ENCODE data around the gene KRTAP4-6. TPM values are rescaled to one million over a fixed set of nuclear protein-coding genes. Genes with fewer than 3 reads are reported as not detected.

The KRTAP4-6 gene
- total and polyA plus RNA-seq, 9 donors, result not detected

DNA sequence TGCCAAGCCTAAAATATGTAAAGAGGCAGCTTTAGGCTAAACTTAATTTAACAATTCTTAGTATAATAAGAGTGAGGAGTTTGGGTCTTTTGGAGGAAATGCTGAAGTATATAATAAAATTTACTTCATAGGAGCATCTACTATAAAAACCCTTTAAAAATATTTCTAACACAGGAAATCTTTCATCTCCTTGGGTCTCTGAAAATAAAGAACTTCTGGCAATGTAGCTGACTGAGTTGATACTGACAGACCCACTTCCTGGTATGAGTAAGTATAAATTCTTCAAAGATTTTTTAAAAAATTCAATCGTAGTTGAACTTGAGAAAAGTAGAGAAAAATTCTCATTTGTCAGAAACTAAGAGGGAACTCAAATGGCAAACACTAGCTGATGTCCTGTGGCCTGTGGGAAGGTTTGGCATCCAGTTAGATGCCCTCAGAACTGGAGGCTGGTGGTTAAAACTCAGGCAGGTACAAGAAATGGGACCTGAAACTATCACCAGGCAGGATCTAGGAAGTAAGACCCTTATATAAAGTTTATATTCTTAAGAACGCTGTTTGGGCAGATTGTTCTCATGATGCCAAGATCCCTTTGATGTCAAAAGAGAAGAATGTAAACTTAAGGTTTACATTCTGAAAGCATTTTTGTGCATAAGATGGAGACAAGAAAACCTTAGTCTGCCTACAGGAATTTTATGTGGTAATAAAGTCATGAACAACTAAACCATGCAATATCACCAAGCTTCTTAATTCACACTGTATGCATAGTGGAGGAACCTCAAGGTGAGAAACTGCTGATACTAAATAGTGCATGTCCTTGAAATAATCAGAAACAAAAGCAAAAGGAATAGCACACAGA is 6.2 kb downstream of the KRTAP4-6 start:
- Histone ChIP-seq H3K36me3 (no peaks in the 10 kb centered on the region), H3K27ac (no peak overlapping the region), H3K27me3 (no peaks in the 10 kb centered on the region), H3K4me3 (no peak overlapping the region), H3K4me1 (ENCODE audit: insufficient read depth) (no peaks in the 10 kb centered on the region), H3K9me3 (no peaks in the 10 kb centered on the region)
- WGBS, 3 donors, result 40 to 63% (median 46%) methylated on average over 2 of the region's 2 CpGs
- intact Hi-C loops (cut with DNase I), result no loop called here
- TF ChIP-seq EP300 (IDR thresholded peaks at IDR 0.05) (no peak), POLR2A (IDR thresholded peaks at IDR 0.05) (no peak)
- TF ChIP-seq, protein P1, sequence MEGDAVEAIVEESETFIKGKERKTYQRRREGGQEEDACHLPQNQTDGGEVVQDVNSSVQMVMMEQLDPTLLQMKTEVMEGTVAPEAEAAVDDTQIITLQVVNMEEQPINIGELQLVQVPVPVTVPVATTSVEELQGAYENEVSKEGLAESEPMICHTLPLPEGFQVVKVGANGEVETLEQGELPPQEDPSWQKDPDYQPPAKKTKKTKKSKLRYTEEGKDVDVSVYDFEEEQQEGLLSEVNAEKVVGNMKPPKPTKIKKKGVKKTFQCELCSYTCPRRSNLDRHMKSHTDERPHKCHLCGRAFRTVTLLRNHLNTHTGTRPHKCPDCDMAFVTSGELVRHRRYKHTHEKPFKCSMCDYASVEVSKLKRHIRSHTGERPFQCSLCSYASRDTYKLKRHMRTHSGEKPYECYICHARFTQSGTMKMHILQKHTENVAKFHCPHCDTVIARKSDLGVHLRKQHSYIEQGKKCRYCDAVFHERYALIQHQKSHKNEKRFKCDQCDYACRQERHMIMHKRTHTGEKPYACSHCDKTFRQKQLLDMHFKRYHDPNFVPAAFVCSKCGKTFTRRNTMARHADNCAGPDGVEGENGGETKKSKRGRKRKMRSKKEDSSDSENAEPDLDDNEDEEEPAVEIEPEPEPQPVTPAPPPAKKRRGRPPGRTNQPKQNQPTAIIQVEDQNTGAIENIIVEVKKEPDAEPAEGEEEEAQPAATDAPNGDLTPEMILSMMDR (IDR thresholded peaks at IDR 0.05), result no peak
- DNase-seq, result no peak

DNA sequence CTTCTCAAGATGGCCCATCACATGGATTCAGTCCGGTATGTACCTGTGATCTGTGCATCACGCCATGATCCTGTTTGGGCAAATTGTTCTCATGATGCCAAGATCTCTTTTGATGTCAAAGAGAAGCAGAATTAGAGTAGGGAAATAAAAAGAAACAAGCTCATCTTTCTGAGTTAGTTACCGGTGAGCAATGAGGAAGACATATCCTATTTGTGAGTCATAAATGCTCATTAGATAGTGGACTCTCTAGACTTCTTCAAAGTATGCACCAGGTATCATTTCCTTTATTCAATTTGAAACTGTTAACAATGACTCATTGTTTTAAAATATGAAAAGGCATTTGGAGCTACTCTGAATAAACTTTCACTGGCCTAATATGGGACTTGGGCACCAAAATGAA is 8.4 kb downstream of the KRTAP4-6 start:
- TF ChIP-seq EP300 (IDR thresholded peaks at IDR 0.05), result no peak
- TF ChIP-seq, protein P1 (IDR thresholded peaks at IDR 0.05), result no peak
- no peak for TF ChIP-seq POLR2A (IDR thresholded peaks at IDR 0.05)
- Histone ChIP-seq H3K4me3 (no peak overlapping the region), H3K9me3 (no peaks in the 10 kb centered on the region), H3K27ac (no peak overlapping the region), H3K4me1 (ENCODE audit: insufficient read depth) (no peaks in the 10 kb centered on the region), H3K36me3 (no peaks in the 10 kb centered on the region), H3K27me3 (no peaks in the 10 kb centered on the region)
- DNase-seq, result no peak
- WGBS, 3 donors, result 86 to 93% (median 89%) methylated on average over 3 of the region's 3 CpGs
- intact Hi-C loops (cut with DNase I), result no loop called here

DNA sequence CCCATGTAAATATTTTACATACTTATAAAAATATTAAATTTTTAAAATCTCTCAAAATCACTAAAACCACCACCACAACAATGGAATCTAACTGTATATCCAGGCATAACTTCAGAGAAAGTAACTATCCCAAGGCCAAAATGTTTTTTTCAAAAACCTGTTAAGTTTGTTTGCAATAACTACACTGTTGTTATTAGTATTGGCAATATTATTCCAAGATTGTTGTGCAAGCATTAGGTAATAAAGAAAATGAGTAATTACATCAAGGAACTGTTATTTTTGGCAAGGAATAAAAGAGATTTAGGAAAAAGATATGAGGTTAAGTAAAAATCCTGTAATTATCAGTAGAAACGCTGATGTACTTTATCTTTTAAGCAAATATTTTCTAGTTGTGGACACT is 13.0 kb downstream of the KRTAP4-6 start:
- intact Hi-C loops (cut with DNase I), result no loop called here

DNA sequence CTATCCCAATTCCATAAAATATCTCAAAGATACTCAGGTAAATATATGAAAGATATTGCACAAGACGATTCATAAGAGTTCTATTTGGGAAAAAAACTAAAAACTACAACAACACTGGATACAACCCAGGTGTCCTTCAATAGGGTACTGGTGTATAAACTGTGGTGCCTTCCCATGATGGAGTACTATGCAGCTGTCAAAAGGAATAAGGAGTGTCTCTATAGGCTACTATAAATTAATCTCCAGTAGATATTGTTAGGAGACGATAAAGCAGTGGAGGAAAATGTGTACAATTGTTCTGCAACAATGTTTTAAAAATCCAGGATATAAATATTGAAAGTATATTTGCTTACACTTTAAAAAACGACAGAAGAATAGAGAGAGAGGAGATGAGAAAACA is 13.9 kb downstream of the KRTAP4-6 start:
- Histone ChIP-seq H3K36me3 (no peaks in the 10 kb centered on the region), H3K4me1 (ENCODE audit: insufficient read depth) (no peaks in the 10 kb centered on the region), H3K9me3 (no peaks in the 10 kb centered on the region), H3K4me3 (no peak overlapping the region), H3K27ac (no peak overlapping the region), H3K27me3 (no peaks in the 10 kb centered on the region)
- DNase-seq, result no peak
- intact Hi-C loops (cut with DNase I), result no loop called here
- TF ChIP-seq EP300 (IDR thresholded peaks at IDR 0.05) (no peak), POLR2A (IDR thresholded peaks at IDR 0.05) (no peak)
- TF ChIP-seq, protein P1 (IDR thresholded peaks at IDR 0.05), result no peak
- WGBS, 3 donors, result 89 to 91% (median 90%) methylated on average over 3 of the region's 3 CpGs

More for the DNA sequence above, 13.0 kb downstream of the KRTAP4-6 start:
- TF ChIP-seq, protein P1 (IDR thresholded peaks at IDR 0.05), result no peak
- TF ChIP-seq EP300 (IDR thresholded peaks at IDR 0.05), result no peak
- TF ChIP-seq POLR2A (IDR thresholded peaks at IDR 0.05), result no peak
- Histone ChIP-seq H3K27ac (no peak overlapping the region), H3K36me3 (no peaks in the 10 kb centered on the region), H3K4me3 (no peak overlapping the region), H3K4me1 (ENCODE audit: insufficient read depth) (no peaks in the 10 kb centered on the region), H3K27me3 (no peaks in the 10 kb centered on the region), H3K9me3 (no peaks in the 10 kb centered on the region)
- no peak for DNase-seq
- WGBS, 3 donors, result 21 to 54% (median 31%) methylated on average over 1 of the region's 1 CpG

Measured in ovary (tissue), 9 donors.